H9 (cell line): ENCODE measurements around the gene XPNPEP3. TPM values are rescaled to one million over a fixed set of nuclear protein-coding genes. Genes with fewer than 3 reads are reported as not detected.

Experiments used
- DNase-seq: peaks from one replicate; pipeline ENCODE4 v3.0.0-alpha.2; 2017
- H2AFZ ChIP-seq: one replicate; pipeline ENCODE4 v1.6.1; 2013; ENCODE audit warnings: mild to moderate bottlenecking, low read length, control low read depth, moderate library complexity
- H2AK5ac ChIP-seq: 2 replicates; pipeline ENCODE4 v1.6.1; 2013; ENCODE audit warnings: low read length, control low read depth, mixed read lengths; ENCODE audit not compliant: insufficient read length
- H2BK120ac ChIP-seq: one replicate; pipeline ENCODE4 v1.6.1; 2013; ENCODE audit warnings: low read depth, mild to moderate bottlenecking, low read length, control low read depth, inconsistent platforms; ENCODE audit not compliant: poor library complexity, severe bottlenecking
- H2BK12ac ChIP-seq: 2 replicates; pipeline ENCODE4 v1.6.1; 2013; ENCODE audit warnings: low read length, control low read depth, mixed read lengths, low read depth; ENCODE audit not compliant: insufficient read length
- H2BK15ac ChIP-seq: 2 replicates; pipeline ENCODE4 v1.6.1; 2013; ENCODE audit warnings: low read depth, low read length, control low read depth
- H2BK20ac ChIP-seq: one replicate; pipeline ENCODE4 v1.6.1; 2013; ENCODE audit warnings: low read depth, mild to moderate bottlenecking, low read length, control low read depth, inconsistent platforms; ENCODE audit not compliant: poor library complexity, severe bottlenecking
- H2BK5ac ChIP-seq: 2 replicates; pipeline ENCODE4 v1.6.1; 2013; ENCODE audit warnings: low read length, control low read depth, mixed read lengths; ENCODE audit not compliant: insufficient read length
- H3K14ac ChIP-seq: 2 replicates; pipeline ENCODE4 v1.6.1; 2013; ENCODE audit warnings: low read length, control low read depth; ENCODE audit not compliant: insufficient read depth
- H3K18ac ChIP-seq: 2 replicates; pipeline ENCODE4 v1.6.1; 2013; ENCODE audit warnings: low read depth, mild to moderate bottlenecking, mixed read lengths, low read length, control low read depth; ENCODE audit not compliant: insufficient read length
- H3K23ac ChIP-seq: 2 replicates; pipeline ENCODE4 v1.6.1; 2013; ENCODE audit warnings: low read length, control low read depth, mixed read lengths, low read depth; ENCODE audit not compliant: insufficient read length
- H3K23me2 ChIP-seq: 2 replicates; pipeline ENCODE4 v1.6.1; 2013; ENCODE audit warnings: low read depth, mild to moderate bottlenecking, mixed read lengths, low read length, control low read depth; ENCODE audit not compliant: insufficient read length, poor library complexity, severe bottlenecking
- H3K27ac ChIP-seq: 2 replicates; pipeline ENCODE4 v1.5.1; 2013; ENCODE audit warnings: low read length, control low read depth, mixed read lengths, low read depth; ENCODE audit not compliant: insufficient read length
- H3K27me3 ChIP-seq: 2 replicates; pipeline ENCODE4 v1.6.1; 2013; ENCODE audit warnings: low read length, control low read depth, inconsistent platforms; ENCODE audit not compliant: insufficient read depth
- H3K4ac ChIP-seq: 2 replicates; pipeline ENCODE4 v1.6.1; 2013; ENCODE audit warnings: low read depth, mild to moderate bottlenecking, control low read depth, inconsistent platforms, low read length, moderate library complexity
- H3K4me1 ChIP-seq: 2 replicates; pipeline ENCODE4 v1.6.1; 2013; ENCODE audit warnings: low read length, control low read depth, inconsistent platforms; ENCODE audit not compliant: insufficient read depth
- H3K4me2 ChIP-seq: 2 replicates; pipeline ENCODE4 v1.6.1; 2013; ENCODE audit warnings: low read length, control low read depth, mixed read lengths; ENCODE audit not compliant: insufficient read length, insufficient read depth
- H3K56ac ChIP-seq: 2 replicates; pipeline ENCODE4 v1.6.1; 2013; ENCODE audit warnings: low read depth, mild to moderate bottlenecking, mixed read lengths, low read length, control low read depth; ENCODE audit not compliant: insufficient read length
- H3K79me1 ChIP-seq: 2 replicates; pipeline ENCODE4 v1.6.1; 2013; ENCODE audit warnings: low read depth, mild to moderate bottlenecking, moderate library complexity, low read length, control low read depth, inconsistent platforms; ENCODE audit not compliant: insufficient read depth, poor library complexity, severe bottlenecking
- H3K79me2 ChIP-seq: 2 replicates; pipeline ENCODE4 v1.6.1; 2013; ENCODE audit warnings: low read length, control low read depth, inconsistent platforms; ENCODE audit not compliant: insufficient read depth
- H3K9ac ChIP-seq: 2 replicates; pipeline ENCODE4 v1.6.1; 2013; ENCODE audit warnings: low read length, control low read depth, mixed read lengths; ENCODE audit not compliant: insufficient read length; ENCODE audit errors: extremely low read depth
- H3K9me3 ChIP-seq: one replicate; pipeline ENCODE4 v1.6.1; 2013; ENCODE audit warnings: low read depth, low read length, inconsistent platforms; ENCODE audit not compliant: control insufficient read depth
- H3T11ph ChIP-seq: one replicate; pipeline ENCODE4 v1.6.1; 2013; ENCODE audit warnings: mild to moderate bottlenecking, low read length, control low read depth, inconsistent platforms
- H4K20me1 ChIP-seq: one replicate; pipeline ENCODE4 v1.6.1; 2013; ENCODE audit not compliant: control insufficient read depth, insufficient read length, insufficient read depth
- H4K5ac ChIP-seq: 2 replicates; pipeline ENCODE4 v1.6.1; 2013; ENCODE audit warnings: low read depth, mild to moderate bottlenecking, mixed read lengths, low read length, control low read depth; ENCODE audit not compliant: insufficient read length
- H4K8ac ChIP-seq: replicated peaks from 2 replicates; pipeline ENCODE4 v1.6.1; 2013; ENCODE audit warnings: low read length, control low read depth, mixed read lengths, low read depth; ENCODE audit not compliant: insufficient read length
- H4K91ac ChIP-seq: 2 replicates; pipeline ENCODE4 v1.6.1; 2013; ENCODE audit warnings: low read depth, mild to moderate bottlenecking, moderate library complexity, mixed read lengths, low read length, control low read depth; ENCODE audit not compliant: insufficient read length
- H3K27ac Mint-ChIP-seq, 3 experiments: 2 replicates in 2 of 3; 3 replicates in 1 of 3; pipeline ENCODE4 v1.8.0; 2020 to 2021; ENCODE audit warnings: mixed read lengths in 3 of 3, mild to moderate bottlenecking in 1 of 3, moderate library complexity in 1 of 3
- H3K27me3 Mint-ChIP-seq: 2 replicates; pipeline ENCODE4 v1.8.0; 2021; ENCODE audit warnings: low read depth, mild to moderate bottlenecking, moderate library complexity, mixed read lengths
- H3K36me3 Mint-ChIP-seq, 3 experiments: 2 replicates in 2 of 3; 3 replicates in 1 of 3; pipeline ENCODE4 v1.8.0; 2020 to 2021; ENCODE audit warnings: low read depth in 3 of 3, mixed read lengths in 3 of 3; ENCODE audit not compliant: insufficient read depth in 1 of 3
- H3K4me1 Mint-ChIP-seq, 2 experiments: 2 replicates each; pipeline ENCODE4 v1.8.0; 2020; ENCODE audit warnings: mixed read lengths in 2 of 2
- H3K4me3 Mint-ChIP-seq, 2 experiments: 2 replicates in 1 of 2; 3 replicates in 1 of 2; pipeline ENCODE4 v1.8.0; 2020 to 2021; ENCODE audit warnings: mild to moderate bottlenecking in 2 of 2, mixed read lengths in 2 of 2, moderate library complexity in 1 of 2
- H3K9me3 Mint-ChIP-seq, 2 experiments: 2 replicates in 1 of 2; 3 replicates in 1 of 2; pipeline ENCODE4 v1.8.0; 2020; ENCODE audit warnings: mild to moderate bottlenecking in 2 of 2, mixed read lengths in 2 of 2, moderate library complexity in 1 of 2
- CTCF ChIP-seq: fragments of 200-600 bp; sonication (generic); conservative IDR thresholded peaks from 3 replicates; pipeline ENCODE4 v1.8.0; 2021; ENCODE audit warnings: antibody characterized with exemption, mild to moderate bottlenecking
- WGBS: extraction: QIAGEN DNeasy Blood & Tissue Kit; methylation state at CpG from one replicate; pipeline ENCODE4 v1.1.7; 2013; ENCODE audit warnings: missing lambda C conversion rate, low lambda C conversion rate, mixed read lengths; ENCODE audit not compliant: insufficient read length; ENCODE audit errors: extremely low coverage; 5-methylcytosine and 5-hydroxymethylcytosine counted together
- total RNA-seq: library from RNA; stranded (reverse); gene quantifications from 2 replicates; pipeline ENCODE4 v1.2.1, GENCODE V29; 2021

XPNPEP3 gene
- total RNA-seq, 1 experiment from 2014 or later = 18.3 TPM

- Histone ChIP-seq H2AFZ (no peak overlapping the region), H2BK20ac (no peak overlapping the region), H3T11ph (no peak overlapping the region), H3K9me3 (no peaks in the 10 kb centered on the region), H2AK5ac (no peak overlapping the region), H3K4me1 (no peaks in the 10 kb centered on the region), H3K9ac (no peak overlapping the region), H2BK15ac (no peak overlapping the region), H3K4me2 (no peak overlapping the region), H3K79me1 (no peaks in the 10 kb centered on the region), H4K5ac (no peak overlapping the region), H2BK5ac (no peak overlapping the region), H4K8ac (no peak overlapping the region), H2BK12ac (no peak overlapping the region), H3K27ac (no peak overlapping the region), H3K23me2 (no peaks in the 10 kb centered on the region), H4K91ac (no peak overlapping the region), H2BK120ac (no peak overlapping the region), H3K18ac (no peak overlapping the region), H3K4ac (no peak overlapping the region), H3K56ac (no peak overlapping the region), H3K27me3 (no peaks in the 10 kb centered on the region), H3K23ac (no peak overlapping the region), H4K20me1 (no peaks in the 10 kb centered on the region), H3K79me2 (no peaks in the 10 kb centered on the region), H3K14ac (no peak overlapping the region)
- peaks cover 1 to 9% (median 7%) of the 10 kb centered on the region in 3 experiments; a peak in 5 of 7 replicates for H3K36me3 Mint-ChIP-seq
- H3K9me3 Mint-ChIP-seq = no peaks in the 10 kb centered on the region
- H3K27me3 Mint-ChIP-seq = no peaks in the 10 kb centered on the region
- no peak overlapping the region for H3K27ac Mint-ChIP-seq
- DNase-seq = no peak
- no peak for TF ChIP-seq CTCF
- no peak overlapping the region for H3K4me3 Mint-ChIP-seq
- peaks cover 0 to 4% of the 10 kb centered on the region in 2 experiments; a peak in 2 of 4 replicates for H3K4me1 Mint-ChIP-seq
- no CpG with 5 or more reads among the region's 4 CpGs for WGBS
Measured at GRCh38 chr22:40894417-40894816, 37.5 kb downstream of the XPNPEP3 start.
